ENCODE measurements around the gene WDR88.

DNA sequence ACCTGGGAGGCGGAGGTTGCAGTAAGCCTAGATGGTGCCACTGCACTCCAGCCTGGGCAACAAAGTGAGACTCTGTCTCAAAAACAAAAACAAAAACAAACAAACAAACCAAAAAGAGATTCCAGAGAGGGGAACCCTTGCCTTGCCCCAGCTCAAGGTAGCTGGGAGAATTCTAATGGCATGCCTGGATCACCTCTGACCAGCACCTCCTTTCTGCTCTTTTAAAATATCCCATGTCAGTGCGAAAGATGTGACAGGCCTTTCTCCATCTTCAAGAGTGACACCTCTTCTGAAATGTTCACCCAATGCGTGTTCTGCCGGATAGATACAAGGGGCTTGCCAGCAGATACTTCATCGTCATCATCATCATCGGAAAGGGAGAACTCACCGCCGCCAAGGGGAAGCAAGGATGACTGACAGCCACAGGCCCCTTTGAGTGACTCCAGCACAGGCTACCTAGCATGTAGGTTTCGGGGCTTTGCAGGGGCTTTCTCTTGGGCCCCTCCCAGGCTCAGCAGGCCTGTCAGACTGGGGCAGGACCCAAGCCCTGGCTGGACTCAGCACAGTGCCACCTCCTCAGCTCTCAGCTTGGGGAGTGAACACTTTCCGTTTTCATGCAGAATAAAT lies 43.4 kb downstream of the WDR88 start:
- no peak for TF ChIP-seq SP1 (CRISPR knock-in tag; conservative IDR thresholded peaks at IDR 0.05)
- TF ChIP-seq, protein P1, sequence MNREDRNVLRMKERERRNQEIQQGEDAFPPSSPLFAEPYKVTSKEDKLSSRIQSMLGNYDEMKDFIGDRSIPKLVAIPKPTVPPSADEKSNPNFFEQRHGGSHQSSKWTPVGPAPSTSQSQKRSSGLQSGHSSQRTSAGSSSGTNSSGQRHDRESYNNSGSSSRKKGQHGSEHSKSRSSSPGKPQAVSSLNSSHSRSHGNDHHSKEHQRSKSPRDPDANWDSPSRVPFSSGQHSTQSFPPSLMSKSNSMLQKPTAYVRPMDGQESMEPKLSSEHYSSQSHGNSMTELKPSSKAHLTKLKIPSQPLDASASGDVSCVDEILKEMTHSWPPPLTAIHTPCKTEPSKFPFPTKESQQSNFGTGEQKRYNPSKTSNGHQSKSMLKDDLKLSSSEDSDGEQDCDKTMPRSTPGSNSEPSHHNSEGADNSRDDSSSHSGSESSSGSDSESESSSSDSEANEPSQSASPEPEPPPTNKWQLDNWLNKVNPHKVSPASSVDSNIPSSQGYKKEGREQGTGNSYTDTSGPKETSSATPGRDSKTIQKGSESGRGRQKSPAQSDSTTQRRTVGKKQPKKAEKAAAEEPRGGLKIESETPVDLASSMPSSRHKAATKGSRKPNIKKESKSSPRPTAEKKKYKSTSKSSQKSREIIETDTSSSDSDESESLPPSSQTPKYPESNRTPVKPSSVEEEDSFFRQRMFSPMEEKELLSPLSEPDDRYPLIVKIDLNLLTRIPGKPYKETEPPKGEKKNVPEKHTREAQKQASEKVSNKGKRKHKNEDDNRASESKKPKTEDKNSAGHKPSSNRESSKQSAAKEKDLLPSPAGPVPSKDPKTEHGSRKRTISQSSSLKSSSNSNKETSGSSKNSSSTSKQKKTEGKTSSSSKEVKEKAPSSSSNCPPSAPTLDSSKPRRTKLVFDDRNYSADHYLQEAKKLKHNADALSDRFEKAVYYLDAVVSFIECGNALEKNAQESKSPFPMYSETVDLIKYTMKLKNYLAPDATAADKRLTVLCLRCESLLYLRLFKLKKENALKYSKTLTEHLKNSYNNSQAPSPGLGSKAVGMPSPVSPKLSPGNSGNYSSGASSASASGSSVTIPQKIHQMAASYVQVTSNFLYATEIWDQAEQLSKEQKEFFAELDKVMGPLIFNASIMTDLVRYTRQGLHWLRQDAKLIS (CRISPR knock-in tag; IDR thresholded peaks at IDR 0.05; ENCODE audit: borderline replicate concordance) = no peak
- TF ChIP-seq, protein P2, sequence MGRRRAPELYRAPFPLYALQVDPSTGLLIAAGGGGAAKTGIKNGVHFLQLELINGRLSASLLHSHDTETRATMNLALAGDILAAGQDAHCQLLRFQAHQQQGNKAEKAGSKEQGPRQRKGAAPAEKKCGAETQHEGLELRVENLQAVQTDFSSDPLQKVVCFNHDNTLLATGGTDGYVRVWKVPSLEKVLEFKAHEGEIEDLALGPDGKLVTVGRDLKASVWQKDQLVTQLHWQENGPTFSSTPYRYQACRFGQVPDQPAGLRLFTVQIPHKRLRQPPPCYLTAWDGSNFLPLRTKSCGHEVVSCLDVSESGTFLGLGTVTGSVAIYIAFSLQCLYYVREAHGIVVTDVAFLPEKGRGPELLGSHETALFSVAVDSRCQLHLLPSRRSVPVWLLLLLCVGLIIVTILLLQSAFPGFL (CRISPR knock-in tag; IDR thresholded peaks at IDR 0.05; ENCODE audit: borderline replicate concordance) = no peak

Data from WTC11 (cell line).